HG02571 (cell line): Measurements from ENCODE around the gene NLGN1.
"Not testable (repeated sequence)": the region's sequence is repeated elsewhere in the genome, so short reads cannot be mapped to it uniquely, and the experiment has no call there.

Source experiments
- ATAC-seq: cut with Tn5 transposase; IDR thresholded peaks from one replicate; pipeline ENCODE4 v1.9.1; 2021; ENCODE audit warnings: mild to moderate bottlenecking, moderate library complexity; ENCODE audit not compliant: unreplicated experiment

NLGN1 gene

GRCh38 chr3:174202116-174202515 lies 804.6 kb downstream of the NLGN1 start:
- ATAC-seq, result no peak

- no peak for ATAC-seq
Measured at GRCh38 chr3:174202561-174202960, 805.0 kb downstream of the NLGN1 start.

GRCh38 chr3:174204765-174205164 lies 807.2 kb downstream of the NLGN1 start:
- no peak for ATAC-seq

GRCh38 chr3:174206607-174207192 lies 809.2 kb downstream of the NLGN1 start:
- no peak for ATAC-seq

DNA sequence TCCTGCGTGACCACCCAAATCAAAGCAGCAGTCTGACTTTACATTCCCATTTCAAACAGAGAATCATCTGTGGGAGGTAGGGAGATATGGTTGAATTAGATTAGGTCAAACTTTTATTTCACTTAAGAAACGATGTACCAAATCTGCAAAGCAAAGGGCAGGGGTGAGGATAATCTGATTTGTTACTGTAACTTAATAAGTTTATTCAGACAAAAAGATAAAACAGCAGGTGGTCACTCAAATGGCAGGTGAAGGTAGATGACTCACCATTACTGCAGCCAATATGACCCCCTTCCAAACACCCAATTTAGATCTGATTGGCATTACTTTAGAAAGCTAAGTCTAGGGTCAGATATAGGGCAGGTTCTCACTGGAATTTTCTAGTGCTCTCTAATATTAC lies 810.6 kb downstream of the NLGN1 start:
- no peak for ATAC-seq

DNA sequence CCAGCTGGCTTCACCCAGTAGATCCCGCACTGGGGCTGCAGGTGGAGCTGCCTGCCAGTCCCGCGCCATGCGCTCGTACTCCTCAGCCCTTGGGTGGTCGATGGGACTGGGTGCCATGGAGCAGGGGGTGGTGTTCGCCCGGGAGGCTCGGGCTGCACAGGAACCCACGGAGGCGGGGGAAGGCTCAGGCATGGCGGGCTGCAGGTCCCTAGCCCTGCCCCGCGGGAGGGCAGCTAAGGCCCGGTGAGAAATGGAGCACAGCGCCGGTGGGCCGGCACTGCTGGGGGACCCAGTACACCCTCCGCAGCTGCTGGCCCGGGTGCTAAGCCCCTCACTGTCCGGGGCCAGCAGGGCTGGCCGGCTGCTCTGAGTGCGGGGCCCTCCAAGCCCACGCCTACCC lies 814.4 kb downstream of the NLGN1 start:
- not testable (repeated sequence) for ATAC-seq

DNA sequence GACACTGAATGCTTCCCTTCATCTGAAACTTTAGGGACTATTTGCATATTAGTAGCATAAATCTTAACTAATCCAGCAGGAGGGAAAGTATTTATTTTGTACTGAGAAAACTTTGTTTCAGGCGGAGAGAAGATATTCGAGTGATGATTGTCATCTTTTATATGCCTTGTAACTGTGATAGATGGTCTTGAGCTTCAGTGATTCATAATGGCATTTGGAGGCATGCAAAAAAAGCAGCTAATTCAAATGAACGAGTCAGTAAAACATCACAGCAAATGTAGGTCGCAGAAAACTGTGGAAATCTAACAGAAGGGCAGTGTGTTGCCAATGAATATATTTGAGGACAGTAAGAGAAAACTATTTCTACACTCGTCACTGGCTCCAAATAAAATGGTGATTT lies 817.9 kb downstream of the NLGN1 start:
- no peak for ATAC-seq

DNA sequence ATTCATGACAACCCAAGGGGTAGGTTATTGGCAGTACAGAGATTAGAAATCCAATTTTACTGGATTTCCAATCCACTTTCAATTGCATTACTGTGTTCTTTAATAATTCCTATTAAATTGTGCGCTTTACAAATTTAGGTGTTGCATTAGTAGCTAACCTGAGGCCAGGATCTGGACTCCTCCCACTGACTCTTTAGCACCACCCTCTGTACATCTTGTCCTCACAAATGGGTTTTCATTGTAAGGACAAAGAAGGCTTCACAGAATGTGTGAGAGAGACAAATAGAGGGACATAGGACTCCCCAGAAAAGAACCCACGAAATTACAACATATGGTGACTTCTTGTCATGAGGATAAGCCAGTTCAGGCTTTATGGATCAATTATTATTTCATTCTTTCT lies 818.5 kb downstream of the NLGN1 start:
- ATAC-seq, result no peak

- no peak for ATAC-seq
Measured at GRCh38 chr3:174216946-174217718, 819.6 kb downstream of the NLGN1 start.

GRCh38 chr3:174218016-174218415 lies 820.5 kb downstream of the NLGN1 start:
- ATAC-seq, result no peak

GRCh38 chr3:174219738-174220137 lies 822.2 kb downstream of the NLGN1 start:
- no peak for ATAC-seq

GRCh38 chr3:174220775-174221554 lies 823.4 kb downstream of the NLGN1 start:
- no peak for ATAC-seq

DNA sequence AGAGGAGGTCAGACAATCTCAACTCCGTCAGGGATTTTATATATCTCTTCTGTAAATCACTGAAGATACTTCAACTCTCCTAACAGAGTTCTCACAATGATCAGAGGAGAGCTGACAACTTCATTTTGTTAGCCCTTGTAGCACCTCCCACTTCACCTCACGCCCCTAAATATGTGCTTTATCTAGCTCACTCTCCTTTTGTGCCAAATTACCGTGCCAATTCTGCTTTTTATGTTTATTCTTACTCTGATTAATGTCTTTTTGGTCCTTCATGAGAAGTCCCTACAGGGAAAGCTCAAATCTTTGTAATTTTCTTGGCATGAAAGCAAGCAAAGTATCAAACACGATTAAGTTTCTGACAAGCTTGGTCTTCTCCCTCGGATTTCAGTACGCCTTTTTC lies 825.5 kb downstream of the NLGN1 start:
- ATAC-seq, result no peak

DNA sequence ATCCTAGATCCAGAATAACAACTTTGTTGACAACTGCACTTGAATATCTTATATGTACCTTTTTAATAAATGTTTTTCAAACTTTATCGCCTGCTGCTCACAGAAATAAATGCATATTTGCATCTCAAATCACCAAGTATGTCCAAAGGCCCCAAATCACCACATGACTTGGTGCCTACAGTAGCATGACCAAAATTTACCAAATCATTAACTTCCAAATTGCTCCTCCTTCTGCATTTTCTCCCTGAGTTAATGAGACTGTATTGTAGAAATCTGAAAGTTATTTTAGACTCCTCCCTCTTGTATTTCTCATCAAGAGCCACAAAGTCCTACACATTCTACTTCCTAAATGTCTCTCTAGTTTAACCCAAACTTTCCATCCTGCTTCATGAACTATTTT lies 826.1 kb downstream of the NLGN1 start:
- ATAC-seq, result no peak

DNA sequence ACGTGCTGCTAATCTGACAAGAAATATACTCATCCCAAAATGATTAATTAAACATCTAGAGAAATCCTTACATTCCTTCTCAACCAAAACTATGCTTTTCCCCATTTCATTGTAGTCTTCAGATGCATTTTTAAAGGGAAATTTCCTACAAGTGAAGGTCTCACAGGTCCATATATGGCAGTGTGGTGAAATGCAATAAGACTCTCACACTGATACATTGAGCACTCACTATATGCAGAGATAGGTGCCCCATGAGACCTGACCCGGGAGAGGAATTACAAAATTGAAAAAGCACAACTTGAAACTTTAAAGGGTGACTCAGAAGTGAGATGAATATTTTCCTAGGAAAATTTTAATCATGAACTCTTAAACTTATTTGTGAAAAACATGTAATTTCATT lies 832.4 kb downstream of the NLGN1 start:
- no peak for ATAC-seq

DNA sequence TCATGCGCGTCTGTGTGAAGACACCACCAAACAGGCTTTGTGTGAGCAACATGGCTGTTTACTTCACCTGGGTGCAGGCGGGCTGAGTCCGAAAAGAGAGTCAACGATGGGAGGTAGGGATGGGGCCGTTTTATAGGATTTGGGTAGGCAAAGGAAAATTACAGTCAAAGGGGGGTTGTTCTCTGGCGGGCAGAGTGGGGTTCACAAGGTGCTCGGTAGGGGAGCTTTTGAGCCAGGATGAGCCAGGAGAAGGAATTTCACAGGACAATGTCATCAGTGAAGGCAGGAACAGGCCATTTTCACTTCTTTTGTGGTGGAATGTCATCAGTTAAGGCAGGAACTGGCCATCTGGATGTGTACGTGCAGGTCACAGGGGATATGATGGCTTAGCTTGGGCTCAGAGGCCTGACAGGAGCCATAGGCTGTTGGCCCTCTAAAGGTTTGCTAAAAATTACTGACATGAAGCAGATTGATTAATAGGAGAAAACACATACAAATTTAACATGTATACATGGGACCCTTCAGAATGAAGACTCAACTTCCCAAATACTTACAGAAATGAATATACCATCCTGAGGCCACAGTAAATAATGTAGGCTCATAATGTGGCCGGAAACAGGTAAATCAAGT lies 834.6 kb downstream of the NLGN1 start:
- ATAC-seq, result not testable (repeated sequence)

DNA sequence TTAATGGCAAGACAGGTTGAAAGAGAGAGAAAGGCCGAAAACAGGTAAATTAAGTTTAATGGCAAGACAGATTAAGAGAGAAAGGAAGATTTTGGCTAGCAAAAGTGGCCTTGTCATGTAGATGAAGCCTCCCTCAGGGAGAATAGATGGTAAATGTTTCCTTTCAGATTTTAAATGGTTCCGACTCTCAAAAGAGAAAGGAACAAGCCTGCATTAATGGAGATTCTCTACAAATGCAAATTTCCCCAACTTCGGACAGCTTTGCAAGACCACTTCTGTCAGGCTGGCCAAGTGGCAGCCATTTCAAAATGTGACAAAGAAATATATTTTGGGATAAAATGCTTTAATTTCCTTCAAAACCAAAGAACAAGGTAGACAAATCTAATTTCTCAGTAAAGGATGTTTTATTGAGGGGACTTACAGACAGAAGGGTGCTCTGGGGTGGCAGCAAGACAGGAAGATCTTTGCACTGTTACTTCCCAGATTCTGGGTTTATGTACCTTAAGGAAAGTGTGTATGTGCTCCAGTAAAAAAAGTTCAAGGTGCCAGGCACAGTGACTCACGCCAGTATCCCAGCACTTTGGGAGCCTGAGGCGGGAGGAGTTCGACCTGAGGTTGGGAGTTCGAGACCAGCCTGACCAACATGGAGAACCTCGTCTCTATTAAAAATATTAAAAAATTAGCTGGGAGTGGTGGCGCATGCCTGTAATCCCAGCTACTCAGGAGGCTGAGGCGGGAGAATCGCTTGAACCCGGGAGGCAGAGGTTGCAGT lies 835.3 kb downstream of the NLGN1 start:
- ATAC-seq, result no peak

DNA sequence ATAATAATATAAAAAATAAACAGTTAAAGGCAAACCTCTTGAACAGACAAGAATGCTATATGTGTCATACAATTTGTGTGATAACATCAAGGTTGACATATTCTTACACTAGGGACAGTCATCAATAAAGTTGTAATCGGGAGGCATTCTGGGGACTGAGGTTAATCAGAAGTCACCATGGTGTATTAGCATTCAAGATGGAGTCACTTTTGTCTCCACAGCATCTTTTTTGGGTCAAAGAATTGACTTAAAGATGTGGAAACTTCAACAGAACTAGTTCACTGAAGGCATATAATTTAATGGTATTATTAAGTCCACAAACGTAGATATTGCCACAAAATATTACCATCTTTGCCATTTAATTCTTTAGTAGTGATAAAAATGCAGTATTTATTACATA lies 836.0 kb downstream of the NLGN1 start:
- ATAC-seq, result no peak

DNA sequence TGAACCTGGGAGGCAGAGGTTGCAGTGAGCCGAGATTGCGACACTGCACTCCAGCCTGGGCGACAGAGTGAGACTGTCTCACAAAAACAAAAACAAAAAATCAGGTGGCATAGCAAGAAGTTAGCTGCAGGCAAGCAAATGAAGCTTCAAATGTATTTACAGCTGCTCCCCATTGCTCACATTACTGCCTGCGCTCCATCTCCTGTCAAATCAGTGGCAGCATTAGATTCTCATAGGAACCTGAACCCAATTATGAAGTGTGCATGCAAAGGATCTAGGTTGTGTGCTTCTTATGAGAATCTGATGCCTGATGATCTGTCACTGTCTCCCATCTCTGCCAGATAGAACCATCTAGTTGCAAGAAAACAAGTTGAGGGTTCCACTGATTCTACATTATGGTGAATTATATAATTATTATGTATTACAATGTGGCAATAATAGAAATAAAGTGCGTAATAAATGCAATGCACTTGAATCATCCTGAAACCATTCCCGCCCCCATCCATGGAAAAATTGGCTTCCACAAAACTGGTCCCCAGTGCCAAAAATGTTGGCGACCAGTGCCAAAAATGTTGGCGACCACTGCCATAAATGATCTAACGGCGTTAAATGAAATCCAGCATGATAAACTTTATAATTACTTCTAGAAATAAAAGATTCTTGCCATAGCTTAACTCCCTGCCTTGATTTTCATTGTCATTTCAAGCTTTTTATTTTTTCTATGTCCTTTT lies 844.9 kb downstream of the NLGN1 start:
- ATAC-seq, result no peak

DNA sequence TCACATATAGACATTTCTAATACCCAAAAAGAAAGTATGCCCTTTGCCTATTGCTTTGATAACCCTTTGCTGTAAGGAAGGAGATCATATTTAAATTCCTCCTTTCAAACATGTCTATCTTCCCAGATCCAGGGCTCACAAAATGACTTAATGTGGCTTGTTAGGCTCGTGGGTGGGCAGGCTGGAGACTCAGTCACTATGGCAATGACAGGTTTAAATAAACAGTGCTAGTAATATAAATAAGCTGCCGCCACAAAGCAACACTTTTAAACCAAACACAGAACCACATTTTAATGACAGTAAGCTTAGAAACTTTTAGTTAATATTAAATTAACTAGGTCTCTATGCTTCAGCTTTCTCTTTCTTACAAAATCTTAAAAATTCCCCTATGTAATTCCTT lies 845.6 kb downstream of the NLGN1 start:
- ATAC-seq, result no peak
